Heart right ventricle (tissue), 16 donors: ENCODE data around the gene DCLK3. TPM values are rescaled to one million over a fixed set of nuclear protein-coding genes. Genes with fewer than 3 reads are reported as not detected.

Experiments
- ATAC-seq, 8 donors: fragments of 200-7000 bp; cut with Tn5 transposase; one replicate each; pipeline ENCODE4 v1.9.1; 2020; ENCODE audit warnings: mild to moderate bottlenecking in 8 of 8, moderate library complexity in 8 of 8, moderate number of reproducible peaks in 1 of 8
- DNase-seq, 2 donors: peaks; one replicate each; pipeline ENCODE4 v3.0.0-alpha.2; 2020
- H3K27ac ChIP-seq, 10 donors: fragments of 200-600 bp; sonication (generic) in 2 of 10; one replicate each; pipeline versions ENCODE4 v1.5.0 to v1.8.0; 2020 to 2022; ENCODE audit warnings: mild to moderate bottlenecking in 3 of 10
- H3K27me3 ChIP-seq, 7 donors: fragments of 200-600 bp; one replicate each; pipeline ENCODE4 v1.8.0; 2021 to 2022; ENCODE audit warnings: mild to moderate bottlenecking in 2 of 7
- H3K36me3 ChIP-seq, 9 donors: fragments of 200-600 bp; sonication (generic) in 1 of 9; one replicate each; pipeline versions ENCODE4 v1.5.0 to v1.8.0; 2020 to 2022; ENCODE audit warnings: mild to moderate bottlenecking in 2 of 9
- H3K4me1 ChIP-seq, 9 donors: fragments of 200-600 bp; sonication (generic) in 1 of 9; one replicate each; pipeline versions ENCODE4 v1.5.0 to v1.8.0; 2020 to 2022; ENCODE audit warnings: mild to moderate bottlenecking in 4 of 9
- H3K4me3 ChIP-seq, 10 donors: fragments of 200-600 bp; sonication (generic) in 2 of 10; one replicate each; pipeline versions ENCODE4 v1.5.0 to v1.8.0; 2020 to 2022; ENCODE audit warnings: mild to moderate bottlenecking in 7 of 10, moderate library complexity in 2 of 10
- H3K9me3 ChIP-seq, 11 donors: fragments of 200-600 bp in 10 of 11; sonication (generic) in 2 of 11; one replicate each; pipeline versions ENCODE4 v1.5.0 to v1.8.0; 2013 to 2022; ENCODE audit warnings: mild to moderate bottlenecking in 2 of 11, control low read depth in 1 of 11, moderate library complexity in 1 of 11
- WGBS, 2 donors: extraction: QIAGEN DNeasy Blood & Tissue Kit; methylation state at CpG; one replicate each; pipeline ENCODE4 v1.1.7; 2013; ENCODE audit warnings: inconsistent platforms in 1 of 2; 5-methylcytosine and 5-hydroxymethylcytosine counted together
- intact Hi-C, 10 donors: fragments of 100-400 bp; cut with DNase I; formaldehyde crosslinking; loops; one replicate each; pipeline versions ENCODE4 v1.11.1 to v1.14.2; 2022
- polyA plus RNA-seq, 2 donors: library from polyadenylated mRNA; stranded (reverse); fragments of 200-250 nt; gene quantifications; one replicate each; pipeline ENCODE4 v1.2.3, GENCODE V29; 2013
- total RNA-seq, 10 donors: library from RNA; stranded (reverse); fragmentation: NEBNext Ultra II Directional in 3 of 10; extraction: Animal tissue kit (Norgen Biotek cat#: 25700) in 3 of 10; gene quantifications; one replicate each; pipeline versions ENCODE4 v1.2.1 to v1.2.4, GENCODE V29; 2021 to 2023
- TF ChIP-seq, protein P1 (sequence below), 9 donors: fragments of 200-600 bp; sonication (generic) in 2 of 9; IDR thresholded peaks; one replicate each; pipeline versions ENCODE4 v1.5.0 to v1.8.0; 2021 to 2022; ENCODE audit warnings: antibody characterized with exemption in 9 of 9, mild to moderate bottlenecking in 5 of 9, moderate library complexity in 1 of 9
- donor health status: Arrhythmogenic right ventricular cardiomyopathy.
- donor health status: ischemic (EF 13 %, LVEDD 7.1; RV severe dilation, severe dysfunction).
- donor health status: healthy with polysubstance abuse.
- donor health status: DM: no; HTN: yes; CAD: no.
- donor health status: DM: no; HTN: no; CAD: no.
- donor health status: ischemic (EF 25% LVEDD 6.9; RV normal size, moderate dysfunction).
- donor health status: ischemic (EF 25% LVEDD 5.7; RV mildly dilated, moderate dysfunction).
- donor health status: healthy.
- donor health status: DM: yes; HTN: yes; CAD: no.
- donor health status: Ischemic cardiomyopathy.
- donor health status: ischemic (EF 35%, LVEDD 5.7; RV mildly dilated, moderate dysfunction).
- donor health status: nonischemic (EF 11% LVEDD 7.7; RV severe dilation, severe dysfunction).
- donor health status: DM: yes; HTN: yes; CAD: no.
- donor health status: PGD.
- donor health status: ischemic (EF 29% LVEDD 5.4; RV normal size, mild dysfunction).
- donor health status: nonischemic (EF 23%, LVEDD 6.1; RV moderate dilation, normal function).

Gene DCLK3
- total and polyA plus RNA-seq, 12 donors: 0.04 to 1.0 (median 0.19) TPM

DNA sequence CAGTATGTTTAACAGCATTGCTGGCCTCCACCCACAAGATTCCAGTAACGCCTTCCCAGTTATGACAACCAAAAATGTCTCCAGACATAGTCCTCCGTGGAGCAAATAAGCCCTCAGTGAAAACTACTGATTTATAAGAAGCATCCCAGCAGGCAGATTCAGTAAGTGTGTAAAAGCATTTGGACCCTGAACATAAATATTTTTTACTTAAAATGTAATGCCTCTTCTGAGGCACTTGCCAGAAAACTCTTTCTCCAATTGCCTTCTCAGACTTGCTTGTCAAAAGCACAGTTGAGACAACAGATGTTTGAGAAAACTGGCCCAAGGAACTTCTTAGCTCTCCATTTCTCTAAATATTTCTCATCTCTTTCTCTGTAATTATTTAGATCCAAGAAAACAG, 31.8 kb upstream of the DCLK3 start:
- H3K27me3 ChIP-seq: peaks cover 0 to 5% (median 0%) of the 10 kb centered on the region in 7 donors
- intact Hi-C loops: no loop called here
- 73 to 77% methylated on average over 2 of the region's 2 CpGs for WGBS, 2 donors

DNA sequence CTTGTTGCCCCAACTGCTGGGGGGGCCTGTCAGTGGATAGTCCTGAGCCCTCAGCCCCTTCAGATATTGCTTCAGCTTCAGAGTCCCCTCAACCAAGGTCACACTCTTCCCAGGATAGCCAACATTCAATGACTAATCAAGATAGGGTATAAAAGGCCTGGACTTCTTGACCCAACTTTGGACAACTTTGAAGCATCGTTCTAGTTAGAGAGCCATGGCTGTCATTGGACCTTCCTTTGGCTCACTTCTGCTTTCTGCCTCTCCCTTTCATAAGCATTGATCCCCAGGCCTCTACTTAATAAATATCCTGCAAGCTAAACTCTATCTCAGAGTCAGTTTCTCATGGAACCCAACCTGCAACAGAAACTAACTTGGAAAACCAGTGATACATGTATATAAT, 31.3 kb upstream of the DCLK3 start:
- Histone ChIP-seq H3K36me3 (no peaks in the 10 kb centered on the region), H3K27ac (no peak overlapping the region), H3K9me3 (peaks cover 0 to 3% (median 0%) of the 10 kb centered on the region in 11 donors), H3K27me3 (peaks cover 0 to 5% (median 0%) of the 10 kb centered on the region in 7 donors), H3K4me3 (no peak overlapping the region), H3K4me1 (no peaks in the 10 kb centered on the region)
- ATAC-seq (no peak), DNase-seq (no peak)
- WGBS, 2 donors: 85 to 100% methylated on average over 1 of the region's 1 CpG
- TF ChIP-seq, protein P1, sequence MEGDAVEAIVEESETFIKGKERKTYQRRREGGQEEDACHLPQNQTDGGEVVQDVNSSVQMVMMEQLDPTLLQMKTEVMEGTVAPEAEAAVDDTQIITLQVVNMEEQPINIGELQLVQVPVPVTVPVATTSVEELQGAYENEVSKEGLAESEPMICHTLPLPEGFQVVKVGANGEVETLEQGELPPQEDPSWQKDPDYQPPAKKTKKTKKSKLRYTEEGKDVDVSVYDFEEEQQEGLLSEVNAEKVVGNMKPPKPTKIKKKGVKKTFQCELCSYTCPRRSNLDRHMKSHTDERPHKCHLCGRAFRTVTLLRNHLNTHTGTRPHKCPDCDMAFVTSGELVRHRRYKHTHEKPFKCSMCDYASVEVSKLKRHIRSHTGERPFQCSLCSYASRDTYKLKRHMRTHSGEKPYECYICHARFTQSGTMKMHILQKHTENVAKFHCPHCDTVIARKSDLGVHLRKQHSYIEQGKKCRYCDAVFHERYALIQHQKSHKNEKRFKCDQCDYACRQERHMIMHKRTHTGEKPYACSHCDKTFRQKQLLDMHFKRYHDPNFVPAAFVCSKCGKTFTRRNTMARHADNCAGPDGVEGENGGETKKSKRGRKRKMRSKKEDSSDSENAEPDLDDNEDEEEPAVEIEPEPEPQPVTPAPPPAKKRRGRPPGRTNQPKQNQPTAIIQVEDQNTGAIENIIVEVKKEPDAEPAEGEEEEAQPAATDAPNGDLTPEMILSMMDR (IDR thresholded peaks at IDR 0.05): no peak
- intact Hi-C loops: no loop called here

More for the DNA sequence above, 31.8 kb upstream of the DCLK3 start:
- Histone ChIP-seq H3K4me1 (no peaks in the 10 kb centered on the region), H3K36me3 (no peaks in the 10 kb centered on the region), H3K4me3 (no peak overlapping the region), H3K9me3 (peaks cover 0 to 3% (median 0%) of the 10 kb centered on the region in 11 donors), H3K27ac (no peak overlapping the region)
- DNase-seq (no peak), ATAC-seq (no peak)
- TF ChIP-seq, protein P1 (IDR thresholded peaks at IDR 0.05): no peak

DNA sequence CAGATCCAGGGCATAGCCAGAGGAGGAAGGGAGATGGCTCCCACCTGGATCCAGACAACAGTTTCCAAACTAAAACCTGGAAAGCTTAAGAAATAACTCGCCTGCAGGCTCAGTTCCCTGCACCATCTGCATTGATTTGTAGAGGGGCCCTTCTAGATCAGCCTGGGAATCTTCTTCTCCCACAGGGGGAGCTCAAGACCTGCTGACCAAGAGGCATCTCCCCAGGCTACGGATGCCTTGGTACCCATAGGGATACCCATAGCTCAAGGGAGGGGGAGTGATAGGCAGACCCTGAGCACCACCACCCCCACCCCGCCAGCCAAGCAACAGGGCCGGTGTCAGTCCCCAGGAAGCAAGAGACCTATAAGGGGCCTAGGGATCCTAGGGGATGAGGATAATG, 28.0 kb upstream of the DCLK3 start:
- Histone ChIP-seq H3K27ac (no peak overlapping the region), H3K27me3 (peaks cover 0 to 5% (median 0%) of the 10 kb centered on the region in 7 donors), H3K9me3 (no peaks in the 10 kb centered on the region), H3K4me1 (peaks cover 0 to 3% (median 0%) of the 10 kb centered on the region in 9 donors), H3K36me3 (no peaks in the 10 kb centered on the region), H3K4me3 (no peak overlapping the region)
- ATAC-seq: no peak
- TF ChIP-seq, protein P1 (IDR thresholded peaks at IDR 0.05): peak in 5 of 9 donors; percentile 8 to 38 (median 19)
- 68 to 70% methylated on average over 4 of the region's 4 CpGs for WGBS, 2 donors
- no peak for DNase-seq
- intact Hi-C loops: no loop called here

GRCh38 chr3:36790765-36791164, 26.4 kb upstream of the DCLK3 start:
- Histone ChIP-seq H3K9me3 (no peaks in the 10 kb centered on the region), H3K36me3 (no peaks in the 10 kb centered on the region), H3K27me3 (peaks cover 0 to 5% (median 0%) of the 10 kb centered on the region in 7 donors), H3K4me1 (peaks cover 0 to 10% (median 0%) of the 10 kb centered on the region in 9 donors), H3K4me3 (no peak overlapping the region), H3K27ac (no peak overlapping the region)
- no peak for ATAC-seq
- intact Hi-C loops: no loop called here
- no peak for DNase-seq
- 51 to 54% methylated on average over 6 of the region's 6 CpGs for WGBS, 2 donors
- TF ChIP-seq, protein P1 (IDR thresholded peaks at IDR 0.05): no peak
